Heart left ventricle (tissue), 16 donors: Measurements from ENCODE around the gene ZNF575. TPM values are rescaled to one million over a fixed set of nuclear protein-coding genes. Genes with fewer than 3 reads are reported as not detected.

Experiments used
- ATAC-seq, 4 donors: fragments of 200-7000 bp; cut with Tn5 transposase; one replicate each; pipeline ENCODE4 v1.9.1; 2020 to 2022; ENCODE audit warnings: moderate library complexity in 4 of 4, mild to moderate bottlenecking in 3 of 4, moderate number of reproducible peaks in 1 of 4
- DNase-seq, 5 donors: peaks; one replicate each; pipeline ENCODE4 v3.0.0-alpha.2; 2020
- H3K27ac ChIP-seq, 12 donors: fragments of 200-600 bp; sonication (generic) in 4 of 12; one replicate each; pipeline versions ENCODE4 v1.5.0 to v1.8.0; 2016 to 2022; ENCODE audit warnings: mild to moderate bottlenecking in 2 of 12
- H3K27me3 ChIP-seq, 9 donors: fragments of 200-600 bp; sonication (generic) in 2 of 9; one replicate each; pipeline versions ENCODE4 v1.5.1 to v1.8.0; 2016 to 2022; ENCODE audit warnings: mild to moderate bottlenecking in 3 of 9
- H3K36me3 ChIP-seq, 9 donors: fragments of 200-600 bp; sonication (generic) in 2 of 9; one replicate each; pipeline versions ENCODE4 v1.5.0 to v1.8.0; 2018 to 2022; ENCODE audit warnings: mild to moderate bottlenecking in 2 of 9
- H3K4me1 ChIP-seq, 12 donors: fragments of 200-600 bp; sonication (generic) in 4 of 12; one replicate each; pipeline versions ENCODE4 v1.5.0 to v1.8.0; 2016 to 2022; ENCODE audit warnings: mild to moderate bottlenecking in 3 of 12
- H3K4me3 ChIP-seq, 12 donors: fragments of 200-600 bp; sonication (generic) in 4 of 12; one replicate each; pipeline versions ENCODE4 v1.5.0 to v1.8.0; 2017 to 2022; ENCODE audit warnings: mild to moderate bottlenecking in 9 of 12, moderate library complexity in 4 of 12
- H3K9me3 ChIP-seq, 12 donors: fragments of 200-600 bp; sonication (generic) in 4 of 12; one replicate each; pipeline versions ENCODE4 v1.5.0 to v1.8.0; 2016 to 2022; ENCODE audit warnings: mild to moderate bottlenecking in 1 of 12
- CTCF ChIP-seq, 12 donors: fragments of 200-600 bp; sonication (generic) in 4 of 12; IDR thresholded peaks; one replicate each; pipeline versions ENCODE4 v1.5.0 to v1.8.0; 2018 to 2022; ENCODE audit warnings: antibody characterized with exemption in 12 of 12, mild to moderate bottlenecking in 5 of 12
- POLR2A ChIP-seq, 2 donors: fragments of 450-650 bp; IDR thresholded peaks; one replicate each; pipeline ENCODE4 v1.6.1; 2017; ENCODE audit warnings: antibody characterized with exemption in 2 of 2, mild to moderate bottlenecking in 2 of 2, moderate library complexity in 2 of 2
- WGBS, 4 donors: extraction: QIAGEN DNeasy Blood & Tissue Kit in 2 of 4; methylation state at CpG; one replicate each; pipeline versions ENCODE4 v1.1.5 to v1.1.7; 2013 to 2018; 5-methylcytosine and 5-hydroxymethylcytosine counted together
- intact Hi-C, 10 donors: fragments of 100-400 bp; cut with DNase I; formaldehyde crosslinking; loops; one replicate each; pipeline versions ENCODE4 v1.11.1 to v1.14.2; 2022
- polyA plus RNA-seq, 2 donors: library from polyadenylated mRNA; stranded (reverse); fragments of 200-250 nt; gene quantifications; one replicate each; pipeline ENCODE4 v1.2.3, GENCODE V29; 2013
- total RNA-seq, 9 donors: library from RNA; depleted of rRNA in 2 of 9; stranded (reverse); fragments of >200 nt in 2 of 9; fragmentation: NEBNext Ultra II Directional in 3 of 9; extraction: Animal tissue kit (Norgen Biotek cat#: 25700) in 3 of 9; gene quantifications; one replicate each; pipeline versions ENCODE4 v1.1.0 to v1.2.4, GENCODE V29; 2016 to 2023
- donor health status: ischemic (EF 13 %, LVEDD 7.1; RV severe dilation, severe dysfunction).
- donor health status: healthy with polysubstance abuse.
- donor health status: DM: no; HTN: yes; CAD: no.
- donor health status: DM: no; HTN: no; CAD: no.
- donor health status: ischemic (EF 25% LVEDD 6.9; RV normal size, moderate dysfunction).
- donor health status: ischemic (EF 25% LVEDD 5.7; RV mildly dilated, moderate dysfunction).
- donor health status: healthy.
- donor health status: DM: yes; HTN: yes; CAD: no.
- donor health status: ischemic (EF 35%, LVEDD 5.7; RV mildly dilated, moderate dysfunction).
- donor health status: nonischemic (EF 11% LVEDD 7.7; RV severe dilation, severe dysfunction).
- donor health status: DM: yes; HTN: yes; CAD: no.
- donor health status: PGD.
- donor health status: ischemic (EF 29% LVEDD 5.4; RV normal size, mild dysfunction).
- donor health status: nonischemic (EF 23%, LVEDD 6.1; RV moderate dilation, normal function).

ZNF575 gene
- total and polyA plus RNA-seq, 11 donors: 0.38 to 1.9 (median 1.2) TPM; not detected in 2

GRCh38 chr19:43569657-43570056 is 36.7 kb downstream of the ZNF575 start:
- Histone ChIP-seq H3K4me1 (peaks cover 4 to 11% (median 8%) of the 10 kb centered on the region in 12 donors), H3K27ac (no peak overlapping the region), H3K27me3 (no peaks in the 10 kb centered on the region), H3K9me3 (no peaks in the 10 kb centered on the region), H3K4me3 (no peak overlapping the region), H3K36me3 (peaks cover 0 to 30% (median 14%) of the 10 kb centered on the region in 9 donors)
- intact Hi-C loops: no loop called here
- TF ChIP-seq POLR2A (IDR thresholded peaks at IDR 0.05): no peak
- TF ChIP-seq CTCF (IDR thresholded peaks at IDR 0.05): no peak
- WGBS, 4 donors: 92 to 94% (median 93%) methylated on average over 5 of the region's 5 CpGs
- DNase-seq (no peak), ATAC-seq (no peak)

GRCh38 chr19:43570174-43570791 is 37.3 kb downstream of the ZNF575 start:
- ATAC-seq (no peak), DNase-seq (no peak)
- H3K4me1 ChIP-seq: peaks cover 6 to 17% (median 11%) of the 10 kb centered on the region in 12 donors
- no peak for TF ChIP-seq POLR2A (IDR thresholded peaks at IDR 0.05)
- TF ChIP-seq CTCF (IDR thresholded peaks at IDR 0.05): no peak
- no peaks in the 10 kb centered on the region for H3K9me3 ChIP-seq
- intact Hi-C loops: no loop called here
- no peak overlapping the region for H3K27ac ChIP-seq
- no peak overlapping the region for H3K4me3 ChIP-seq
- 73 to 95% (median 92%) methylated on average over 5 of the region's 5 CpGs for WGBS, 4 donors
- no peaks in the 10 kb centered on the region for H3K27me3 ChIP-seq
- H3K36me3 ChIP-seq: peaks cover 0 to 30% (median 14%) of the 10 kb centered on the region in 9 donors

GRCh38 chr19:43572171-43572588 is 39.2 kb downstream of the ZNF575 start:
- Histone ChIP-seq H3K27me3 (no peaks in the 10 kb centered on the region), H3K4me3 (no peak overlapping the region), H3K4me1 (peaks cover 6 to 22% (median 13%) of the 10 kb centered on the region in 12 donors), H3K36me3 (peaks cover 0 to 26% (median 14%) of the 10 kb centered on the region in 9 donors), H3K27ac (no peak overlapping the region), H3K9me3 (no peaks in the 10 kb centered on the region)
- TF ChIP-seq POLR2A (IDR thresholded peaks at IDR 0.05) (no peak), CTCF (IDR thresholded peaks at IDR 0.05) (no peak)
- intact Hi-C loops: no loop called here
- no peak for DNase-seq
- WGBS, 4 donors: 83 to 87% (median 86%) methylated on average over 3 of the region's 3 CpGs
- no peak for ATAC-seq

GRCh38 chr19:43574424-43575155 is 41.6 kb downstream of the ZNF575 start:
- Histone ChIP-seq H3K4me1 (peaks cover 6 to 22% (median 13%) of the 10 kb centered on the region in 12 donors), H3K36me3 (peaks cover 0 to 26% (median 11%) of the 10 kb centered on the region in 9 donors), H3K4me3 (peak overlapping the region; percentile 57 to 96 (median 87)), H3K27ac (peak overlapping the region in 11 of 12 donors; percentile 49 to 93 (median 83)), H3K27me3 (no peaks in the 10 kb centered on the region), H3K9me3 (no peaks in the 10 kb centered on the region)
- intact Hi-C loops: loop anchor here in 7 of 10 donors (1.0 to 2.0 kb wide), 4 partner anchors 22 to 39 kb away; partner anchors contain the start of genes IRGQ (in 6 of the 7) and ZNF576 (in 6 of the 7)
- WGBS, 4 donors: 31 to 37% (median 35%) methylated on average over 11 to 12 of the region's 12 CpGs
- TF ChIP-seq POLR2A (IDR thresholded peaks at IDR 0.05): no peak
- TF ChIP-seq CTCF (IDR thresholded peaks at IDR 0.05): no peak
- DNase-seq (no peak), ATAC-seq (no peak)
